Measurements from ENCODE around the gene CCDC159.

CCDC159 gene

DNA sequence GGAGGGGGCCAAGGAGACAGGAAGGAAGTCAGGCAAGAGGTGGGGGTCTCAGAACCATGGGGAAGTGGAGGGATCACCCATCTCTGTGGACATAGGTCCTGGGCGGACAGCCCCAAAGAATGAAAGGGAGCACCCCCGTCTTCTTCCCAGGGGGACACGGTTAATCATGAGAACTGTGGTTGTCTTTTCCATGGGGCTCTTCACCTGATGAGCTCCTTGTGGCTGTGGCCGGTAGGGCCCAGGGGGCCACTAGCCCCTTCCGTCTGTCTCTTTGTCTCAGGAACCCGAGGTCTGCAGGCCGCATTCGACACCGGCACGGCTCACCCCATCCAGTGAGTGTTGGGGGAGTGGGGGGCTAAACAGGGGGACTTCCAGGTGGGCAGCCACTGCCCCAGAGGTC is 17.6 kb downstream of the CCDC159 start:
- no peak overlapping the region for H3K4me3 ChIP-seq (ENCODE audit: low read depth, low read length)
- TF ChIP-seq, protein P1, sequence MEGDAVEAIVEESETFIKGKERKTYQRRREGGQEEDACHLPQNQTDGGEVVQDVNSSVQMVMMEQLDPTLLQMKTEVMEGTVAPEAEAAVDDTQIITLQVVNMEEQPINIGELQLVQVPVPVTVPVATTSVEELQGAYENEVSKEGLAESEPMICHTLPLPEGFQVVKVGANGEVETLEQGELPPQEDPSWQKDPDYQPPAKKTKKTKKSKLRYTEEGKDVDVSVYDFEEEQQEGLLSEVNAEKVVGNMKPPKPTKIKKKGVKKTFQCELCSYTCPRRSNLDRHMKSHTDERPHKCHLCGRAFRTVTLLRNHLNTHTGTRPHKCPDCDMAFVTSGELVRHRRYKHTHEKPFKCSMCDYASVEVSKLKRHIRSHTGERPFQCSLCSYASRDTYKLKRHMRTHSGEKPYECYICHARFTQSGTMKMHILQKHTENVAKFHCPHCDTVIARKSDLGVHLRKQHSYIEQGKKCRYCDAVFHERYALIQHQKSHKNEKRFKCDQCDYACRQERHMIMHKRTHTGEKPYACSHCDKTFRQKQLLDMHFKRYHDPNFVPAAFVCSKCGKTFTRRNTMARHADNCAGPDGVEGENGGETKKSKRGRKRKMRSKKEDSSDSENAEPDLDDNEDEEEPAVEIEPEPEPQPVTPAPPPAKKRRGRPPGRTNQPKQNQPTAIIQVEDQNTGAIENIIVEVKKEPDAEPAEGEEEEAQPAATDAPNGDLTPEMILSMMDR (IDR thresholded peaks at IDR 0.05; ENCODE audit: borderline replicate concordance, insufficient read depth, low read depth, low read length) = no peak

DNA sequence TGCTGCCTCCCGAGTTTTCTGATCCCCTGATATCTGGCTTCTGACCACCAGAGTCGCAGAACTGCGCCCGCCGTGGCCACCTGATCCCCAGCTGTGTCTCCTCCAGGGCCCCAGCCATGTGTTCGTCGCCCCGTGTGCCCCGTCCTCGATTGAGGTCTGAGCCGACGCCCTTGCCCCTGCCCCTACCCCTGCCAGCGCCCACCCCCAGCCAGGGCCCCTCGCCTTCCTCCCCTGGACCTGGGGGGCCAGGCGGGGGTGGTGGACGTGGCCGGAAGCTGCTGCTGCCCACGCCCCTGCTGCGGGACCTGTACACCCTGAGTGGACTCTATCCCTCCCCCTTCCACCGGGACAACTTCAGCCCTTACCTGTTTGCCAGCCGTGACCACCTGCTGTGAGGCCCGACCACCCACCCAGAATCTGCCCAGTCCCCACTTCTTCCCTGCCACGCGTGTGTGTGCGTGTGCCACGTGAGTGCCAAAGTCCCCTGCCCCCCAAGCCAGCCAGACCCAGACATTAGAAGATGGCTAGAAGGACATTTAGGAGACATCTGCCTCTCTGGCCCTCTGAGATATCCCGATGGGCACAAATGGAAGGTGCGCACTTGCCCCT is 18.1 kb downstream of the CCDC159 start:
- TF ChIP-seq, protein P1 (IDR thresholded peaks at IDR 0.05; ENCODE audit: borderline replicate concordance, insufficient read depth, low read depth, low read length) = no peak
- no peak overlapping the region for H3K4me3 ChIP-seq (ENCODE audit: low read depth, low read length)

GRCh38 chr19:11364935-11365334 is 18.6 kb downstream of the CCDC159 start:
- H3K4me3 ChIP-seq (ENCODE audit: low read depth, low read length) = no peak overlapping the region
- TF ChIP-seq, protein P1 (IDR thresholded peaks at IDR 0.05; ENCODE audit: borderline replicate concordance, insufficient read depth, low read depth, low read length) = no peak

DNA sequence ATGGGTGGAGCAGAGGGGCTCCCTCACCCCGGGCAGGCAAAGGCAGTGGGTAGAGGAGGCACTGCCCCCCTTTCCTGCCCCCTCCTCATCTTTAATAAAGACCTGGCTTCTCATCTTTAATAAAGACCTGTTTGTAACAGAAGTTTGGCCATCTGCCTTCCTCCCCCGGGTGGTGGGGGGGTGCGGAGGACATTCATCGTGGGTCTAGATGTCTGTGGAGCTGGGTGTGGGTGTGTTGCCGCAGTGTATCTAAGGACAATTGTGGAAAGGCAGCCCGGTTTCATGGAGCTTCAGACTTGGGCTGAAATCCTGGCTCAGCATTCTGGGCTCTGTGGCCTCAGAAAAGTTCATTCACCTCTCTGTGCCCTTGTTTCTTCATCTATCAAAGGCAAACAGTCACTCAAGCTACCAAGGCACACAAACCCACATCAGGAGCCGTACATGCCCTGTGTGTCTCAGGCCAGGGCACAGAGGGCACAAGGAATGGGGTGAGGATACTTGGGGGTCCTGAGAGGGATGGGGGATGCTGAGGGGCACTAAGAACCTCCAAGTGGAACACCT is 19.3 kb downstream of the CCDC159 start:
- no peak overlapping the region for H3K4me3 ChIP-seq (ENCODE audit: low read depth, low read length)
- TF ChIP-seq, protein P1 (IDR thresholded peaks at IDR 0.05; ENCODE audit: borderline replicate concordance, insufficient read depth, low read depth, low read length) = no peak

- H3K4me3 ChIP-seq (ENCODE audit: low read depth, low read length) = no peak overlapping the region
- TF ChIP-seq, protein P1 (IDR thresholded peaks at IDR 0.05; ENCODE audit: borderline replicate concordance, insufficient read depth, low read depth, low read length) = no peak
Observed at GRCh38 chr19:11367528-11367927, 21.2 kb downstream of the CCDC159 start.

GRCh38 chr19:11370744-11371143 is 24.4 kb downstream of the CCDC159 start:
- TF ChIP-seq, protein P1 (IDR thresholded peaks at IDR 0.05; ENCODE audit: borderline replicate concordance, insufficient read depth, low read depth, low read length) = no peak
- H3K4me3 ChIP-seq (ENCODE audit: low read depth, low read length) = no peak overlapping the region

DNA sequence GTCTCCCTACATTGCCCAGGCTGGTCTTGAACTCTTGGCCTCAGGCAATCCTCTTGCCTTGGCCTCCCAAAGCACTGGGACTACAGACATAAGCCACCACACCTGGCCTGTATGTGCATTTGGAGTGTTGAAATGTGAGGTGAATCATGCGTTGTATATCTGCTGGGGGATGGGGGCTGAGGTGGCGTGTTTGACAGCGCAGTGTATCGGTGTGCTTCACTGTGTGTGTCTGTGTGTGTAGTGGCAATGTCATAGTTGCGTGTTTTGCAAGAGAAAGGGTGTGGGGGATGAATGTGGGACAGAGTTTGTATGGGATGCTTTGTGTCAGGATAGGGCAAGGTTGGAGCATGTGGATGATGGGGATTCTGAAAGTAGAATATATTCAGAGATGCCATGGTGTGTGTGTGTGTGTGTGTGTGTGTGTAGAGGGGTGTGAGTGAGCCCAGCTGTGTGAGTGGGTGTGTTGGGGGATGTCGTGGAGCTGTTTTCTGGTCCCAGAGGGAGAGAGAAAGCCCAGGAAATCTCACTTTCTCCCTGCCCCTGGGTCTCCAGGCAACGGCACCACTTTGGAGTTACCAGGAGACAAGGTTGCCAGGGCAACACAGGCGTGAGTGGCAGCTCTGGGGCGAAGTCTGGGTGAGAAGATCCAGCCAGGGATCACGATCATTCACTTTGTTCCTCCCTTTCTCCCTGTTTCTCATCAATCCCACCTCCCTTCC is 27.0 kb downstream of the CCDC159 start:
- H3K4me3 ChIP-seq (ENCODE audit: low read depth, low read length) = no peak overlapping the region
- TF ChIP-seq, protein P1 (IDR thresholded peaks at IDR 0.05; ENCODE audit: borderline replicate concordance, insufficient read depth, low read depth, low read length) = no peak

Measured in GM12875 (cell line).